Activated T-cell treated with anti-CD3 and anti-CD28 coated beads, Interleukin-2, amount 50 U/mL, for 72 hours (primary cell): ENCODE results near the gene C9orf85. TPM values are rescaled to one million over a fixed set of nuclear protein-coding genes. Genes with fewer than 3 reads are reported as not detected.
"Not testable (repeated sequence)": the region's sequence is repeated elsewhere in the genome, so short reads cannot be mapped to it uniquely, and the experiment has no call there.

Source experiments
- ATAC-seq, 2 donors: fragments of 150-1000 bp; cut with Tn5 transposase; replicated peaks in 1 of 2; 2 replicates each; pipeline ENCODE4 v1.10.0; 2021; ENCODE audit warnings: moderate library complexity in 2 of 2, mild to moderate bottlenecking in 1 of 2
- DNase-seq, 2 donors: peaks; one replicate each; pipeline ENCODE4 v3.0.0; 2021 to 2022; ENCODE audit warnings: mixed read lengths in 1 of 2
- H3K27ac Mint-ChIP-seq: one replicate; pipeline ENCODE4 v1.8.0; 2022; ENCODE audit warnings: mild to moderate bottlenecking, moderate library complexity, mixed read lengths
- H3K27me3 Mint-ChIP-seq: one replicate; pipeline ENCODE4 v1.8.0; 2022; ENCODE audit warnings: low read depth, mixed read lengths
- H3K36me3 Mint-ChIP-seq, 2 donors: one replicate each; pipeline ENCODE4 v1.8.0; 2022; ENCODE audit warnings: mixed read lengths in 2 of 2, mild to moderate bottlenecking in 1 of 2; ENCODE audit not compliant: insufficient read depth in 2 of 2
- H3K4me1 Mint-ChIP-seq: one replicate; pipeline ENCODE4 v1.8.0; 2022; ENCODE audit warnings: low read depth, mixed read lengths
- H3K4me3 Mint-ChIP-seq, 2 donors: one replicate each; pipeline ENCODE4 v1.8.0; 2022; ENCODE audit warnings: mild to moderate bottlenecking in 2 of 2, mixed read lengths in 2 of 2, moderate library complexity in 2 of 2
- H3K9me3 Mint-ChIP-seq, 2 donors: one replicate each; pipeline ENCODE4 v1.8.0; 2022; ENCODE audit warnings: mixed read lengths in 2 of 2
- total RNA-seq, 2 donors: library from RNA; stranded (reverse); gene quantifications; one replicate each; pipeline ENCODE4 v1.2.3, GENCODE V29; 2022

The C9orf85 gene
- total RNA-seq, 2 donors from 2014 or later, result 13.5 to 14.1 TPM

GRCh38 chr9:71975833-71976232, 64.4 kb downstream of the C9orf85 start:
- DNase-seq (no peak), ATAC-seq (no peak)
- Mint-ChIP-seq H3K4me1 (no peaks in the 10 kb centered on the region), H3K36me3 (peaks cover 0 to 6% of the 10 kb centered on the region in 2 donors), H3K27ac (no peak overlapping the region), H3K27me3 (no peaks in the 10 kb centered on the region), H3K4me3 (no peak overlapping the region), H3K9me3 (no peaks in the 10 kb centered on the region)

GRCh38 chr9:71977003-71977402, 65.6 kb downstream of the C9orf85 start:
- ATAC-seq (no peak), DNase-seq (no peak)
- H3K4me3 Mint-ChIP-seq, result no peak overlapping the region
- H3K27me3 Mint-ChIP-seq, result no peaks in the 10 kb centered on the region
- no peaks in the 10 kb centered on the region for H3K4me1 Mint-ChIP-seq
- H3K36me3 Mint-ChIP-seq, result peaks cover 0 to 6% of the 10 kb centered on the region in 2 donors
- H3K27ac Mint-ChIP-seq, result no peak overlapping the region
- H3K9me3 Mint-ChIP-seq, result no peaks in the 10 kb centered on the region

GRCh38 chr9:71980266-71981190, 69.1 kb downstream of the C9orf85 start:
- no peaks in the 10 kb centered on the region for H3K9me3 Mint-ChIP-seq
- no peak for ATAC-seq
- no peaks in the 10 kb centered on the region for H3K27me3 Mint-ChIP-seq
- H3K4me3 Mint-ChIP-seq, result no peak overlapping the region
- no peaks in the 10 kb centered on the region for H3K4me1 Mint-ChIP-seq
- DNase-seq, result no peak
- no peak overlapping the region for H3K27ac Mint-ChIP-seq
- H3K36me3 Mint-ChIP-seq, result no peaks in the 10 kb centered on the region

DNA sequence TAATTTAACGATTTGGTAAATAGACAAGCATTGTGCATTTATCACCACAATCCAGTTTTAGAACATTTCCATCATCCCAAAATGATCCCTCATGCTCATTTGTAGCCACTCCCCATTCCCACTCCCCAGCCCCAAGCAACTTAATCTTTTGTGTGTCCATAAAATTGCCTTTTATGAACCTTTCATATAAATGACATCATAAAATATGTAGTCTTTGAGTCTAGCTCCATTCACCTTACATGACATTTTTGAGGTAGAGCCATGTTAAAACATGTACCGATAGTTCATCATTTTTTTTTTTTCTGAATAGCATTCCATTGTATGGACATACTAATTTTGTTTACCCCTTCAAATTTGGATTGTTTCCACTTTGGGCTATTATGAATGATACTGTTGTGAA, 70.5 kb downstream of the C9orf85 start:
- Mint-ChIP-seq H3K4me3 (no peak overlapping the region), H3K9me3 (no peaks in the 10 kb centered on the region), H3K4me1 (no peaks in the 10 kb centered on the region), H3K27ac (no peak overlapping the region), H3K27me3 (no peaks in the 10 kb centered on the region), H3K36me3 (no peaks in the 10 kb centered on the region)
- ATAC-seq (no peak), DNase-seq (no peak)

GRCh38 chr9:71984403-71984802, 73.0 kb downstream of the C9orf85 start:
- H3K27ac Mint-ChIP-seq, result no peak overlapping the region
- DNase-seq (no peak), ATAC-seq (no peak)
- H3K9me3 Mint-ChIP-seq, result no peaks in the 10 kb centered on the region
- H3K27me3 Mint-ChIP-seq, result no peaks in the 10 kb centered on the region
- H3K4me1 Mint-ChIP-seq, result no peaks in the 10 kb centered on the region
- H3K36me3 Mint-ChIP-seq, result no peaks in the 10 kb centered on the region
- H3K4me3 Mint-ChIP-seq, result no peak overlapping the region

GRCh38 chr9:71984831-71985281, 73.4 kb downstream of the C9orf85 start:
- H3K27ac Mint-ChIP-seq, result no peak overlapping the region

DNA sequence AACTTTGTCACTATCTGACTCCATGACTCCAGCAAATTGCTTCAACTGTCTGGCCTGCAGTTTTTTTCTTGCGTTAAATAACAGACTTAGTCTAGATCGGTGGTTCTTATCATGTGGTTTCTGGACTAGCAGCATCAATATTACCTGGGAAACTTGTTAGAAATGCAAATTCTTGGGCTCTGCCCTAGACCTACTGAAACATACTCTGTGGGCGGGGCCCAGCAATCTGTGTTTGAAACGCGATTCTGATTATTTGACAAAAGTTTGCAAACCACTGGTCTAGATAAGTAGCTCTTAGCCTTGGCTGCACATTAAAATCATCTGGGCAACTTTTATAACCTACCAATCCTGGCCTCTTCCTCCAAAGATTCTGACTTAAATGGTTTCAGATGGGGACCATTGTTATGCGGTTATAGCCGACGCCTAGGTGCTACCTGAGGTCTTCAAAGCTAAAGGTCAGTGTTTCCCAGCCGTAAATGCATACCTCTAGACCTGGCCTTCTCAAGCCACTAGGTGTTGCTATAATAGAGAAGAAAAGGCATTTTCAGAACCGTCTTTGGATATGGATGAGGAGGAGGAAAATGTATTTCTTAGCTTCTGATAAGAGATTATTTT, 74.0 kb downstream of the C9orf85 start:
- DNase-seq, result no peak
- Mint-ChIP-seq H3K4me1 (no peaks in the 10 kb centered on the region), H3K9me3 (no peaks in the 10 kb centered on the region), H3K27ac (no peak overlapping the region), H3K27me3 (no peaks in the 10 kb centered on the region), H3K4me3 (no peak overlapping the region), H3K36me3 (no peaks in the 10 kb centered on the region)
- ATAC-seq, result no peak

More at GRCh38 chr9:71984831-71985281, 73.4 kb downstream of the C9orf85 start:
- Mint-ChIP-seq H3K36me3 (no peaks in the 10 kb centered on the region), H3K27me3 (no peaks in the 10 kb centered on the region), H3K4me1 (no peaks in the 10 kb centered on the region), H3K4me3 (no peak overlapping the region), H3K9me3 (no peaks in the 10 kb centered on the region)
- no peak for ATAC-seq
- DNase-seq, result no peak

GRCh38 chr9:71986900-71987299, 75.5 kb downstream of the C9orf85 start:
- Mint-ChIP-seq H3K36me3 (no peaks in the 10 kb centered on the region), H3K27ac (no peak overlapping the region), H3K27me3 (no peaks in the 10 kb centered on the region), H3K4me1 (no peaks in the 10 kb centered on the region), H3K9me3 (no peaks in the 10 kb centered on the region), H3K4me3 (no peak overlapping the region)
- ATAC-seq (no peak), DNase-seq (no peak)

GRCh38 chr9:71987471-71988371, 76.3 kb downstream of the C9orf85 start:
- ATAC-seq (no peak), DNase-seq (no peak)
- H3K27me3 Mint-ChIP-seq, result no peaks in the 10 kb centered on the region

DNA sequence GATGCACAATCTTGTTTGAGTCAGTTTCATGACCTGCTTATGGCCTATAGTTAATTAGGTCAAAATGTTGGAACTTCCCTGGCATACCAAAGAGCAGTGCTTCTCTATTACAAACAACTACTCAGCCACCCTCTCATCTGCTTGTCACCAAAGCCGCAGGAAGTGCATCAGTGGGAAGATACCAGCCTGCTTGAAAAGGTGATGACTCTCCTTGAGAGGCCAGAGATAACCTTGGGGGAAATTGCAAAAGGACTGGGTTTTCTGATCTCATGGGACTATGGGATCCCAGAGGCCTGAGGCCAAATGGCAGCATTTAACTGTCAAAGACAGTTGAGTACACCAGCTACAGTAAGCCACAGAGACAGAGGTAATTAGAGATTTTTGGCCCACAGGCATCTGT, 79.0 kb downstream of the C9orf85 start:
- Mint-ChIP-seq H3K27ac (no peak overlapping the region), H3K4me3 (no peak overlapping the region), H3K9me3 (peaks cover 0 to 2% of the 10 kb centered on the region in 2 donors), H3K4me1 (no peaks in the 10 kb centered on the region), H3K27me3 (no peaks in the 10 kb centered on the region), H3K36me3 (no peaks in the 10 kb centered on the region)
- ATAC-seq (peak in 1 of 2 donors; percentile 35), DNase-seq (no peak)

More at GRCh38 chr9:71987471-71988371, 76.3 kb downstream of the C9orf85 start:
- Mint-ChIP-seq H3K9me3 (no peaks in the 10 kb centered on the region), H3K27ac (no peak overlapping the region), H3K4me1 (no peaks in the 10 kb centered on the region), H3K36me3 (no peaks in the 10 kb centered on the region), H3K4me3 (no peak overlapping the region)

GRCh38 chr9:72005451-72005850, 94.0 kb downstream of the C9orf85 start:
- DNase-seq, result no peak
- H3K27me3 Mint-ChIP-seq, result no peaks in the 10 kb centered on the region
- no peaks in the 10 kb centered on the region for H3K9me3 Mint-ChIP-seq
- no peaks in the 10 kb centered on the region for H3K36me3 Mint-ChIP-seq
- H3K4me1 Mint-ChIP-seq, result no peaks in the 10 kb centered on the region
- ATAC-seq, result no peak
- H3K4me3 Mint-ChIP-seq, result no peak overlapping the region
- no peak overlapping the region for H3K27ac Mint-ChIP-seq

DNA sequence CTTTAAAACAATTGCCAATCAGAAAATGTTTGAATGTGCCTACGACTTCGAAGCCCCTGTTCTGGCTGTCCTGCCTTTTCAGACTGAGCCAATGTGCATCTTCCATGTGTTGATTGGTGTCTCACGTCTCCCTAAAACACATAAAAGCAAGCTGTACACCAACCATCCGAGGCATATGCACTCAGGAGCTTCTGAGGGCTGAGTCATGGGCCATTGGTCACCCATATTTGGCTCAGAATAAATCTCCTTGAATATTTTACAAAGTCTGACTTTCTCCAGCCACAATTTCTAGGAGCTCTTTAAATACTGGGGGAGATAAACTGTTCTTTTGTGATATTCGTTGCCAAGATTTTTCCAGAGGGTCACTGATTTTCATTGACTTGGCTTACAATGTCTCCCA, 95.1 kb downstream of the C9orf85 start:
- Mint-ChIP-seq H3K4me1 (no peaks in the 10 kb centered on the region), H3K27me3 (no peaks in the 10 kb centered on the region), H3K4me3 (no peak overlapping the region), H3K9me3 (no peaks in the 10 kb centered on the region), H3K36me3 (no peaks in the 10 kb centered on the region), H3K27ac (no peak overlapping the region)
- ATAC-seq (no peak), DNase-seq (no peak)

GRCh38 chr9:72007726-72008125, 96.3 kb downstream of the C9orf85 start:
- ATAC-seq, H3K36me3 Mint-ChIP-seq, H3K27ac Mint-ChIP-seq, H3K27me3 Mint-ChIP-seq, DNase-seq, H3K4me1 Mint-ChIP-seq, H3K4me3 Mint-ChIP-seq, H3K9me3 Mint-ChIP-seq: not testable (repeated sequence)
